H9 (cell line): ENCODE results near the gene SYCE3. TPM values are rescaled to one million over a fixed set of nuclear protein-coding genes. Genes with fewer than 3 reads are reported as not detected.

Source experiments
- DNase-seq: peaks from one replicate; pipeline ENCODE4 v3.0.0-alpha.2; 2017
- H2AFZ ChIP-seq: one replicate; pipeline ENCODE4 v1.6.1; 2013; ENCODE audit warnings: mild to moderate bottlenecking, low read length, control low read depth, moderate library complexity
- H2AK5ac ChIP-seq: 2 replicates; pipeline ENCODE4 v1.6.1; 2013; ENCODE audit warnings: low read length, control low read depth, mixed read lengths; ENCODE audit not compliant: insufficient read length
- H2BK120ac ChIP-seq: one replicate; pipeline ENCODE4 v1.6.1; 2013; ENCODE audit warnings: low read depth, mild to moderate bottlenecking, low read length, control low read depth, inconsistent platforms; ENCODE audit not compliant: poor library complexity, severe bottlenecking
- H2BK12ac ChIP-seq: 2 replicates; pipeline ENCODE4 v1.6.1; 2013; ENCODE audit warnings: low read length, control low read depth, mixed read lengths, low read depth; ENCODE audit not compliant: insufficient read length
- H2BK15ac ChIP-seq: 2 replicates; pipeline ENCODE4 v1.6.1; 2013; ENCODE audit warnings: low read depth, low read length, control low read depth
- H2BK20ac ChIP-seq: one replicate; pipeline ENCODE4 v1.6.1; 2013; ENCODE audit warnings: low read depth, mild to moderate bottlenecking, low read length, control low read depth, inconsistent platforms; ENCODE audit not compliant: poor library complexity, severe bottlenecking
- H2BK5ac ChIP-seq: 2 replicates; pipeline ENCODE4 v1.6.1; 2013; ENCODE audit warnings: low read length, control low read depth, mixed read lengths; ENCODE audit not compliant: insufficient read length
- H3K14ac ChIP-seq: 2 replicates; pipeline ENCODE4 v1.6.1; 2013; ENCODE audit warnings: low read length, control low read depth; ENCODE audit not compliant: insufficient read depth
- H3K18ac ChIP-seq: 2 replicates; pipeline ENCODE4 v1.6.1; 2013; ENCODE audit warnings: low read depth, mild to moderate bottlenecking, mixed read lengths, low read length, control low read depth; ENCODE audit not compliant: insufficient read length
- H3K23ac ChIP-seq: 2 replicates; pipeline ENCODE4 v1.6.1; 2013; ENCODE audit warnings: low read length, control low read depth, mixed read lengths, low read depth; ENCODE audit not compliant: insufficient read length
- H3K23me2 ChIP-seq: 2 replicates; pipeline ENCODE4 v1.6.1; 2013; ENCODE audit warnings: low read depth, mild to moderate bottlenecking, mixed read lengths, low read length, control low read depth; ENCODE audit not compliant: insufficient read length, poor library complexity, severe bottlenecking
- H3K27ac ChIP-seq: 2 replicates; pipeline ENCODE4 v1.5.1; 2013; ENCODE audit warnings: low read length, control low read depth, mixed read lengths, low read depth; ENCODE audit not compliant: insufficient read length
- H3K27me3 ChIP-seq: 2 replicates; pipeline ENCODE4 v1.6.1; 2013; ENCODE audit warnings: low read length, control low read depth, inconsistent platforms; ENCODE audit not compliant: insufficient read depth
- H3K4ac ChIP-seq: 2 replicates; pipeline ENCODE4 v1.6.1; 2013; ENCODE audit warnings: low read depth, mild to moderate bottlenecking, control low read depth, inconsistent platforms, low read length, moderate library complexity
- H3K4me1 ChIP-seq: 2 replicates; pipeline ENCODE4 v1.6.1; 2013; ENCODE audit warnings: low read length, control low read depth, inconsistent platforms; ENCODE audit not compliant: insufficient read depth
- H3K4me2 ChIP-seq: 2 replicates; pipeline ENCODE4 v1.6.1; 2013; ENCODE audit warnings: low read length, control low read depth, mixed read lengths; ENCODE audit not compliant: insufficient read length, insufficient read depth
- H3K56ac ChIP-seq: 2 replicates; pipeline ENCODE4 v1.6.1; 2013; ENCODE audit warnings: low read depth, mild to moderate bottlenecking, mixed read lengths, low read length, control low read depth; ENCODE audit not compliant: insufficient read length
- H3K79me1 ChIP-seq: 2 replicates; pipeline ENCODE4 v1.6.1; 2013; ENCODE audit warnings: low read depth, mild to moderate bottlenecking, moderate library complexity, low read length, control low read depth, inconsistent platforms; ENCODE audit not compliant: insufficient read depth, poor library complexity, severe bottlenecking
- H3K79me2 ChIP-seq: 2 replicates; pipeline ENCODE4 v1.6.1; 2013; ENCODE audit warnings: low read length, control low read depth, inconsistent platforms; ENCODE audit not compliant: insufficient read depth
- H3K9ac ChIP-seq: 2 replicates; pipeline ENCODE4 v1.6.1; 2013; ENCODE audit warnings: low read length, control low read depth, mixed read lengths; ENCODE audit not compliant: insufficient read length; ENCODE audit errors: extremely low read depth
- H3K9me3 ChIP-seq: one replicate; pipeline ENCODE4 v1.6.1; 2013; ENCODE audit warnings: low read depth, low read length, inconsistent platforms; ENCODE audit not compliant: control insufficient read depth
- H3T11ph ChIP-seq: one replicate; pipeline ENCODE4 v1.6.1; 2013; ENCODE audit warnings: mild to moderate bottlenecking, low read length, control low read depth, inconsistent platforms
- H4K20me1 ChIP-seq: one replicate; pipeline ENCODE4 v1.6.1; 2013; ENCODE audit not compliant: control insufficient read depth, insufficient read length, insufficient read depth
- H4K5ac ChIP-seq: 2 replicates; pipeline ENCODE4 v1.6.1; 2013; ENCODE audit warnings: low read depth, mild to moderate bottlenecking, mixed read lengths, low read length, control low read depth; ENCODE audit not compliant: insufficient read length
- H4K8ac ChIP-seq: replicated peaks from 2 replicates; pipeline ENCODE4 v1.6.1; 2013; ENCODE audit warnings: low read length, control low read depth, mixed read lengths, low read depth; ENCODE audit not compliant: insufficient read length
- H4K91ac ChIP-seq: 2 replicates; pipeline ENCODE4 v1.6.1; 2013; ENCODE audit warnings: low read depth, mild to moderate bottlenecking, moderate library complexity, mixed read lengths, low read length, control low read depth; ENCODE audit not compliant: insufficient read length
- H3K27ac Mint-ChIP-seq, 3 experiments: 2 replicates in 2 of 3; 3 replicates in 1 of 3; pipeline ENCODE4 v1.8.0; 2020 to 2021; ENCODE audit warnings: mixed read lengths in 3 of 3, mild to moderate bottlenecking in 1 of 3, moderate library complexity in 1 of 3
- H3K27me3 Mint-ChIP-seq: 2 replicates; pipeline ENCODE4 v1.8.0; 2021; ENCODE audit warnings: low read depth, mild to moderate bottlenecking, moderate library complexity, mixed read lengths
- H3K36me3 Mint-ChIP-seq, 3 experiments: 2 replicates in 2 of 3; 3 replicates in 1 of 3; pipeline ENCODE4 v1.8.0; 2020 to 2021; ENCODE audit warnings: low read depth in 3 of 3, mixed read lengths in 3 of 3; ENCODE audit not compliant: insufficient read depth in 1 of 3
- H3K4me1 Mint-ChIP-seq, 2 experiments: 2 replicates each; pipeline ENCODE4 v1.8.0; 2020; ENCODE audit warnings: mixed read lengths in 2 of 2
- H3K4me3 Mint-ChIP-seq, 2 experiments: 2 replicates in 1 of 2; 3 replicates in 1 of 2; pipeline ENCODE4 v1.8.0; 2020 to 2021; ENCODE audit warnings: mild to moderate bottlenecking in 2 of 2, mixed read lengths in 2 of 2, moderate library complexity in 1 of 2
- H3K9me3 Mint-ChIP-seq, 2 experiments: 2 replicates in 1 of 2; 3 replicates in 1 of 2; pipeline ENCODE4 v1.8.0; 2020; ENCODE audit warnings: mild to moderate bottlenecking in 2 of 2, mixed read lengths in 2 of 2, moderate library complexity in 1 of 2
- CTCF ChIP-seq: fragments of 200-600 bp; sonication (generic); conservative IDR thresholded peaks from 3 replicates; pipeline ENCODE4 v1.8.0; 2021; ENCODE audit warnings: antibody characterized with exemption, mild to moderate bottlenecking
- WGBS: extraction: QIAGEN DNeasy Blood & Tissue Kit; methylation state at CpG from one replicate; pipeline ENCODE4 v1.1.7; 2013; ENCODE audit warnings: missing lambda C conversion rate, low lambda C conversion rate, mixed read lengths; ENCODE audit not compliant: insufficient read length; ENCODE audit errors: extremely low coverage; 5-methylcytosine and 5-hydroxymethylcytosine counted together
- total RNA-seq: library from RNA; stranded (reverse); gene quantifications from 2 replicates; pipeline ENCODE4 v1.2.1, GENCODE V29; 2021

Gene SYCE3
- total RNA-seq, 1 experiment from 2014 or later = 0.85 TPM

- Histone ChIP-seq H2BK12ac (no peak overlapping the region), H2BK20ac (no peak overlapping the region), H3K56ac (no peak overlapping the region), H3K79me2 (no peaks in the 10 kb centered on the region), H3K23ac (no peak overlapping the region), H2AFZ (no peak overlapping the region), H4K20me1 (no peaks in the 10 kb centered on the region), H4K91ac (no peak overlapping the region), H3K27me3 (peaks cover 4% of the 10 kb centered on the region; the same call in 1 of the 2 replicates), H3K27ac (no peak overlapping the region), H3T11ph (no peak overlapping the region), H4K5ac (no peak overlapping the region), H3K4me2 (no peak overlapping the region), H2BK15ac (no peak overlapping the region), H2AK5ac (no peak overlapping the region), H3K9me3 (no peaks in the 10 kb centered on the region), H3K9ac (no peak overlapping the region), H3K4ac (no peak overlapping the region), H3K23me2 (peaks cover 3% of the 10 kb centered on the region), H4K8ac (no peak overlapping the region), H2BK5ac (no peak overlapping the region), H3K18ac (no peak overlapping the region), H2BK120ac (no peak overlapping the region), H3K79me1 (no peaks in the 10 kb centered on the region), H3K4me1 (no peaks in the 10 kb centered on the region; the same call in 1 of the 2 replicates), H3K14ac (no peak overlapping the region)
- H3K4me1 Mint-ChIP-seq = peaks cover 13 to 14% of the 10 kb centered on the region in 2 experiments
- no peak for TF ChIP-seq CTCF
- WGBS = no CpG with 5 or more reads among the region's 70 CpGs
- H3K36me3 Mint-ChIP-seq = no peaks in the 10 kb centered on the region; a peak in 1 of 7 replicates
- H3K27ac Mint-ChIP-seq = no peak overlapping the region
- H3K9me3 Mint-ChIP-seq = no peaks in the 10 kb centered on the region; a peak in 1 of 5 replicates
- DNase-seq = no peak
- H3K27me3 Mint-ChIP-seq = peaks cover 47% of the 10 kb centered on the region
- no peak overlapping the region for H3K4me3 Mint-ChIP-seq
Measured at GRCh38 chr22:50603511-50604255, 41.0 kb upstream of the SYCE3 start.
